Measurements from ENCODE around the gene TMEM126A. TPM values are rescaled to one million over a fixed set of nuclear protein-coding genes. Genes with fewer than 3 reads are reported as not detected.

The TMEM126A gene
- total and polyA plus RNA-seq, 2 experiments from 2014 or later, result 24.7 to 71.1 TPM

DNA sequence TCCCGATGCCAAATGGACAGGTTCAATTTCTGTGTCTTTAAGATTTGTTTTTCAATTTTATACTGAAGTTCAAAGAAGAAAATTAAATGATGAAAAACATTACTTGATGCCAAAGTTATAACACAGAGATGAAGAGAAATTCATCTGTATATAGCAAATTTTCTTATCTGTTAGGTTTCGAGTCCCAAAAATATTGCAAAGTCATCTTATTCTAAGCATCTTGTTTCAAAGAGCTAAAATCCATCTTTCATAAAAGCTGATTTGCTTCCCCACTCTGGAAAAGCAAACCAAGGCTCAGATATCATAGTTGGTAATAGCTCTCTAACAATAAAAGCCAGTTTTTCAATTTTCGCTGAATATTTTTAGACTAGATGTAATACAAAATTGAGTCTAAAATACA is 57.2 kb downstream of the TMEM126A start:
- no peaks in the 10 kb centered on the region for H3K36me3 ChIP-seq (ENCODE audit: insufficient read depth)
- Mint-ChIP-seq H3K4me1 (peaks cover 1% of the 10 kb centered on the region; the same call in 2 of the 3 replicates), H3K36me3 (ENCODE audit: low read depth) (no peaks in the 10 kb centered on the region), H3K4me3 (no peak overlapping the region), H3K27ac (no peak overlapping the region), H3K9me3 (no peaks in the 10 kb centered on the region), H3K27me3 (ENCODE audit: insufficient read depth, low read depth, poor library complexity) (no peaks in the 10 kb centered on the region)
- H3K79me2 ChIP-seq (replicated peaks; ENCODE audit: insufficient read depth), result no peaks in the 10 kb centered on the region
- no peaks in the 10 kb centered on the region for H3K27me3 ChIP-seq (ENCODE audit: insufficient read depth)
- H3K4me3 ChIP-seq, result no peak overlapping the region
- no peaks in the 10 kb centered on the region for H4K20me1 ChIP-seq (replicated peaks; ENCODE audit: insufficient read depth)
- TF ChIP-seq EZH2 (IDR thresholded peaks at IDR 0.05; ENCODE audit: low read depth, unreplicated experiment) (no peak), EZH2phosphoT487 (IDR thresholded peaks at IDR 0.05; ENCODE audit: unreplicated experiment) (no peak), NANOG (IDR thresholded peaks at IDR 0.05; ENCODE audit: borderline replicate concordance) (no peak), POLR2AphosphoS5 (IDR thresholded peaks at IDR 0.05; ENCODE audit: low read depth) (no peak)
- DNase-seq (ENCODE audit: low spot score), result no peak
- no peaks in the 10 kb centered on the region for H3K4me1 ChIP-seq (ENCODE audit: insufficient read depth)
- ATAC-seq, result no peak
- no peaks in the 10 kb centered on the region for H3K9me2 ChIP-seq (ENCODE audit: insufficient read depth)
- no peak overlapping the region for H2AFZ ChIP-seq
- no peak overlapping the region for H3K4me2 ChIP-seq
- no peak overlapping the region for H3K27ac ChIP-seq (ENCODE audit: low read depth)
- H3F3A ChIP-seq (replicated peaks; ENCODE audit: low read depth), result no peaks in the 10 kb centered on the region

DNA sequence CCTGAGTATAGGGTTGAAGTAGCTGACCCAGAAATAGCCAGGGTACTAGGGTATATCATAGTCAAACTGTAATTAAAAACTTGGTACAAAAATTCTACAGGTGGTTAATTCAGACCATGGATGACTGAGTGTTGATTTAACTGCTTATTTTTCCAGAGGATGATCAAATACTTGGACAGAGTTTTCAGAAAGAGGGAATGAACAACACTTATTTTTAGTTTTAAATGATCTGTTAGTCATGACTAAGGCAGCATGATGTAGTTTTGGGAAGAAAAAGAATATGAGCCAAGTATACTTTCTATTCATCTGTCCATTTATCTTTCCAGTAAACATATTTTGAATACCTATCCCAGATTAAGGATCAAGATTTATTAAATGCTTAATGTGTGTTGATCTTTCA is 58.0 kb downstream of the TMEM126A start:
- no peak overlapping the region for H2AFZ ChIP-seq
- no peaks in the 10 kb centered on the region for H4K20me1 ChIP-seq (replicated peaks; ENCODE audit: insufficient read depth)
- H3K4me2 ChIP-seq, result no peak overlapping the region
- ATAC-seq (no peak), DNase-seq (ENCODE audit: low spot score) (no peak)
- peaks cover 3% of the 10 kb centered on the region; the same call in 1 of the 2 replicates for H3K4me1 ChIP-seq (ENCODE audit: insufficient read depth)
- H3K27me3 ChIP-seq (ENCODE audit: insufficient read depth), result no peaks in the 10 kb centered on the region
- H3F3A ChIP-seq (replicated peaks; ENCODE audit: low read depth), result no peaks in the 10 kb centered on the region
- no peak for TF ChIP-seq ZNF331 (CRISPR knock-in tag; IDR thresholded peaks at IDR 0.05; ENCODE audit: low read depth)
- TF ChIP-seq, protein P1, sequence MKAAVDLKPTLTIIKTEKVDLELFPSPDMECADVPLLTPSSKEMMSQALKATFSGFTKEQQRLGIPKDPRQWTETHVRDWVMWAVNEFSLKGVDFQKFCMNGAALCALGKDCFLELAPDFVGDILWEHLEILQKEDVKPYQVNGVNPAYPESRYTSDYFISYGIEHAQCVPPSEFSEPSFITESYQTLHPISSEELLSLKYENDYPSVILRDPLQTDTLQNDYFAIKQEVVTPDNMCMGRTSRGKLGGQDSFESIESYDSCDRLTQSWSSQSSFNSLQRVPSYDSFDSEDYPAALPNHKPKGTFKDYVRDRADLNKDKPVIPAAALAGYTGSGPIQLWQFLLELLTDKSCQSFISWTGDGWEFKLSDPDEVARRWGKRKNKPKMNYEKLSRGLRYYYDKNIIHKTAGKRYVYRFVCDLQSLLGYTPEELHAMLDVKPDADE (IDR thresholded peaks at IDR 0.05), result no peak
- no peak overlapping the region for H3K27ac Mint-ChIP-seq
- no peaks in the 10 kb centered on the region for H3K9me2 ChIP-seq (ENCODE audit: insufficient read depth)
- no peaks in the 10 kb centered on the region for H3K9me3 Mint-ChIP-seq
- H3K79me2 ChIP-seq (replicated peaks; ENCODE audit: insufficient read depth), result no peaks in the 10 kb centered on the region
- H3K36me3 Mint-ChIP-seq (ENCODE audit: low read depth), result no peaks in the 10 kb centered on the region
- H3K27me3 Mint-ChIP-seq (ENCODE audit: insufficient read depth, low read depth, poor library complexity), result no peaks in the 10 kb centered on the region
- H3K4me3 Mint-ChIP-seq, result no peak overlapping the region
- H3K36me3 ChIP-seq (ENCODE audit: insufficient read depth), result no peaks in the 10 kb centered on the region
- no peak overlapping the region for H3K27ac ChIP-seq (ENCODE audit: low read depth)
- H3K4me3 ChIP-seq, result no peak overlapping the region
- H3K4me1 Mint-ChIP-seq, result peaks cover under 1% of the 10 kb centered on the region; the same call in 1 of the 3 replicates

Other genes with a start within 250 kb of the TMEM126A start
- gene DLG2, start 20.6 kb upstream of the TMEM126A start, total RNA-seq (2014; rRNA removed; shearing (Covaris generic)), result 14.4 and 19.8 TPM in 2 replicates
- 13.0 and 21.5 TPM in 2 replicates for gene DLG2, start 20.6 kb upstream of the TMEM126A start, polyA plus RNA-seq (2016; fragmentation: Nextera tagmentation; extraction: Ambion mirVana)
- 93.0 and 96.1 TPM in 2 replicates for gene TMEM126B, start 19.4 kb upstream of the TMEM126A start, total RNA-seq (2014; rRNA removed; shearing (Covaris generic))
- gene TMEM126B, start 19.4 kb upstream of the TMEM126A start, polyA plus RNA-seq (2016; fragmentation: Nextera tagmentation; extraction: Ambion mirVana), result 169 and 176 TPM in 2 replicates
- gene CREBZF, start 17.2 kb downstream of the TMEM126A start, total RNA-seq (2014; rRNA removed; shearing (Covaris generic)), result 64.3 and 82.2 TPM in 2 replicates
- gene CREBZF, start 17.2 kb downstream of the TMEM126A start, polyA plus RNA-seq (2016; fragmentation: Nextera tagmentation; extraction: Ambion mirVana), result 32.3 and 34.8 TPM in 2 replicates
- 0.31 TPM in 1 of 2 replicates, not detected in the other for gene CCDC89, start 38.2 kb downstream of the TMEM126A start, total RNA-seq (2014; rRNA removed; shearing (Covaris generic))
- not detected in 2 replicates for gene CCDC89, start 38.2 kb downstream of the TMEM126A start, polyA plus RNA-seq (2016; fragmentation: Nextera tagmentation; extraction: Ambion mirVana)
- 5.6 and 7.2 TPM in 2 replicates for gene SYTL2, start 163.2 kb downstream of the TMEM126A start, total RNA-seq (2014; rRNA removed; shearing (Covaris generic))
- 3.0 and 3.4 TPM in 2 replicates for gene SYTL2, start 163.2 kb downstream of the TMEM126A start, polyA plus RNA-seq (2016; fragmentation: Nextera tagmentation; extraction: Ambion mirVana)
- not detected in 2 replicates for gene CCDC83, start 207.4 kb downstream of the TMEM126A start, total RNA-seq (2014; rRNA removed; shearing (Covaris generic))
- not detected in 2 replicates for gene CCDC83, start 207.4 kb downstream of the TMEM126A start, polyA plus RNA-seq (2016; fragmentation: Nextera tagmentation; extraction: Ambion mirVana)

Measured in GM23338 (cell line).